ENCODE results near the gene MAPK9. TPM values are rescaled to one million over a fixed set of nuclear protein-coding genes. Genes with fewer than 3 reads are reported as not detected.

The MAPK9 gene
- total and polyA plus RNA-seq, 7 experiments from 2014 or later: 14.7 to 41.4 (median 30.4) TPM

DNA sequence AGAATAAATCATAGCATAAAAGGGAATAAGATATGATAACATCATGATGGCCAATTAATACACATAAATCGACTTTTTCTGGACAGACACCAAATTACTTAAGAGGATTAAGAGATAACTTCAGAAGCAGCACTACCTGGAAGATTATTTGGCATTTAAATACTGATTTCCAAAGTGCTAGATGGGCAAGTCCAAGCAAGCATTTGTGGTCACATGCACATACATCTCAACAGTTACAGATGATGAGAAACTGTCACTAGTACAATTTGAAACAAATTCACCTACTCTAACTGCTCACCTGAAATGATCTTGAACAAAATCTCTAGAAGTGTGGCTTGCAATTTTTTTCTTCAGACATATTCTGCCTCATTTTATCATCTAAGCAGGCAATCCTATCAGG is 56.0 kb downstream of the MAPK9 start:
- POLR2A ChIA-PET: no interaction called here
- H3K27me3 ChIP-seq (ENCODE audit: control insufficient read depth in 2 of 2, insufficient read depth in 2 of 2, low read length in 2 of 2): no peaks in the 10 kb centered on the region
- no peaks in the 10 kb centered on the region for H3K4me1 ChIP-seq (ENCODE audit: control insufficient read depth in 2 of 2, insufficient read depth in 2 of 2, low read length in 2 of 2)
- no peak overlapping the region for H3K27ac Mint-ChIP-seq
- no peak overlapping the region for H3K4me3 Mint-ChIP-seq
- H3K4me1 Mint-ChIP-seq: peaks cover 0 to 3% (median 0%) of the 10 kb centered on the region in 7 donors
- intact Hi-C loops (cut with micrococcal nuclease): no loop called here
- peaks cover 0 to 63% (median 11%) of the 10 kb centered on the region in 11 donors for H3K9me3 Mint-ChIP-seq
- ATAC-seq (no peak), DNase-seq (no peak)
- H3K36me3 Mint-ChIP-seq: peaks cover 24 to 96% (median 90%) of the 10 kb centered on the region in 5 donors
- CTCF ChIA-PET: no interaction called here
- no peak overlapping the region for H3K4me3 ChIP-seq (ENCODE audit: low read length)
- peaks cover 0 to 16% (median 0%) of the 10 kb centered on the region in 3 experiments for H3K9me3 ChIP-seq (ENCODE audit: control insufficient read depth in 2 of 3, low read length in 3 of 3)
- no peaks in the 10 kb centered on the region for H3K27me3 Mint-ChIP-seq
- peaks cover 7 to 71% (median 14%) of the 10 kb centered on the region in 3 experiments for H3K36me3 ChIP-seq (ENCODE audit: control insufficient read depth in 2 of 3, insufficient read depth in 3 of 3, low read length in 3 of 3)
- H3K27ac ChIP-seq (ENCODE audit: low read depth, low read length): no peak overlapping the region

DNA sequence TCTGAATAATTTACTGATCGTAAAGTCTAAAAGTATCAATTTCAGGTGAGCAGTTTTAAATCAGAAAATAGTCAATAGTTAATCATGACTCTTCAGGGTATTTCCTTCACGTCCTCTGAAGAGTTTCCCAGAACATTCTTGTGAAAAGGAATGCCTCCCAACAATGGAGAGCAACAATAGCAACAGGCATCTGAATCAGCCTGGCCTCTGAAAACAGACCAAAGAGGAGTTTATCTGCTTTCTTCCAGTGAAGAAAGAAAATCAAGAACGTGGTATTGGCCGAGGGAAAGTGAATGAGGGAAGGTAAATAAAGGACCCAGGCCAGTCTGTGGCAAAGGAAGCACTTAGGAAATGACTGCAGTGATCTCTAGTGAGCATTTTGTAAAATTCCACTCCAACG is 56.8 kb downstream of the MAPK9 start:
- Mint-ChIP-seq H3K27ac (no peak overlapping the region), H3K4me3 (peak overlapping the region in 1 of 10 donors; percentile 10), H3K9me3 (peaks cover 0 to 64% (median 11%) of the 10 kb centered on the region in 11 donors), H3K27me3 (no peaks in the 10 kb centered on the region), H3K4me1 (peaks cover 0 to 3% (median 0%) of the 10 kb centered on the region in 7 donors), H3K36me3 (peaks cover 19 to 96% (median 89%) of the 10 kb centered on the region in 5 donors)
- peaks cover 7 to 63% (median 11%) of the 10 kb centered on the region in 3 experiments for H3K36me3 ChIP-seq (ENCODE audit: control insufficient read depth in 2 of 3, insufficient read depth in 3 of 3, low read length in 3 of 3)
- peaks cover 0 to 18% (median 0%) of the 10 kb centered on the region in 3 experiments for H3K9me3 ChIP-seq (ENCODE audit: control insufficient read depth in 2 of 3, low read length in 3 of 3)
- ATAC-seq (no peak), DNase-seq (no peak)
- H3K4me1 ChIP-seq (ENCODE audit: control insufficient read depth in 2 of 2, insufficient read depth in 2 of 2, low read length in 2 of 2): no peaks in the 10 kb centered on the region
- H3K27ac ChIP-seq (ENCODE audit: low read depth, low read length): no peak overlapping the region
- CTCF ChIA-PET: no interaction called here
- POLR2A ChIA-PET: no interaction called here
- intact Hi-C loops (cut with micrococcal nuclease): no loop called here
- H3K4me3 ChIP-seq (ENCODE audit: low read length): no peak overlapping the region
- no peaks in the 10 kb centered on the region for H3K27me3 ChIP-seq (ENCODE audit: control insufficient read depth in 2 of 2, insufficient read depth in 2 of 2, low read length in 2 of 2)

DNA sequence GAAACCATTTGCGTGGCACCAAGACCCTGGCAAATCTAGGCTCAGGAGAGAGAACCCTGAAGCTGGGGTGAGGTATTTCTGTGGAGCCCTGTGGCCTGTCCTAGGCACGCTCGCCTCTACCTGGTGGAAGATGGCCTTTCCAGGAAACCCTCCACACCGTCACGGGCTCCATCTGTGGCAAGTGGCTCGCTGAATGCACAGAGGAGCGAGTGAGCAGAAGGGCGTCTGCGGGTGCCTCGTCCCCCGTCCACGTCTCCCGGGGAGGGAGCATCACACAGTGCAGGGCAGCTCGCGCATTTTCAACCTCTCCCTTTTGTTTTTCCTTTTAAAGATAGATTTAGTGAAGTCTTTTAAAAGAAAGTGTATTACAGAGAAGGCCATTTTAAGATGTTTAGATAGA is 57.6 kb downstream of the MAPK9 start:
- Mint-ChIP-seq H3K27ac (no peak overlapping the region), H3K4me1 (peaks cover 0 to 3% (median 0%) of the 10 kb centered on the region in 7 donors), H3K4me3 (no peak overlapping the region), H3K36me3 (peaks cover 21 to 95% (median 83%) of the 10 kb centered on the region in 5 donors), H3K27me3 (no peaks in the 10 kb centered on the region), H3K9me3 (peaks cover 0 to 66% (median 14%) of the 10 kb centered on the region in 11 donors)
- ChIA-PET CTCF (no interaction called here), POLR2A (no interaction called here)
- no peak for ATAC-seq
- H3K27ac ChIP-seq (ENCODE audit: low read depth, low read length): no peak overlapping the region
- H3K27me3 ChIP-seq (ENCODE audit: control insufficient read depth in 2 of 2, insufficient read depth in 2 of 2, low read length in 2 of 2): no peaks in the 10 kb centered on the region
- intact Hi-C loops (cut with micrococcal nuclease): no loop called here
- DNase-seq: no peak
- H3K4me1 ChIP-seq (ENCODE audit: control insufficient read depth in 2 of 2, insufficient read depth in 2 of 2, low read length in 2 of 2): no peaks in the 10 kb centered on the region
- peaks cover 0 to 26% (median 0%) of the 10 kb centered on the region in 3 experiments for H3K9me3 ChIP-seq (ENCODE audit: control insufficient read depth in 2 of 3, low read length in 3 of 3)
- no peak overlapping the region for H3K4me3 ChIP-seq (ENCODE audit: low read length)
- H3K36me3 ChIP-seq (ENCODE audit: control insufficient read depth in 2 of 3, insufficient read depth in 3 of 3, low read length in 3 of 3): peaks cover 7 to 55% (median 9%) of the 10 kb centered on the region in 3 experiments

DNA sequence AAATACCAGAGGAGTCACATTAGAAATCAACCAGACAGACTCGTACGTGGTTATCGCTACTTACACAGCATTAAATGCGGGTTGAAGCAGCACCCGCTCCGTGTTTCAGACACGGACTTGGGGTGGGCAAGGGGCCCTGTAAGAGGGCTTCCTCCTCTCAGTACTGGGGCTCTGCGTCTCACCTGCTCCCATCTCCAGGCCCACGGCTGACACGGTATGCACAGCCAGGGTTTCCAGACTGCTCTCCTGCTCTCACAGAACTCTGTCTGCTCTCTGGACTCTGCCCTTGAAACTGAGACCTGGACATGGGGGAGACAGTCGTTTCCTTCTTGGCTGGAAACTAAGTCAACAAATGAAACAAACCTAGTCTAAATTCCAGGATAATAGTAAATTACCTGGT is 58.2 kb downstream of the MAPK9 start:
- Histone ChIP-seq H3K27ac (ENCODE audit: low read depth, low read length) (no peak overlapping the region), H3K36me3 (ENCODE audit: control insufficient read depth in 2 of 3, insufficient read depth in 3 of 3, low read length in 3 of 3) (peaks cover 7 to 50% (median 9%) of the 10 kb centered on the region in 3 experiments), H3K9me3 (ENCODE audit: control insufficient read depth in 2 of 3, low read length in 3 of 3) (peaks cover 0 to 28% (median 0%) of the 10 kb centered on the region in 3 experiments), H3K27me3 (ENCODE audit: control insufficient read depth in 2 of 2, insufficient read depth in 2 of 2, low read length in 2 of 2) (no peaks in the 10 kb centered on the region), H3K4me3 (ENCODE audit: low read length) (no peak overlapping the region), H3K4me1 (ENCODE audit: control insufficient read depth in 2 of 2, insufficient read depth in 2 of 2, low read length in 2 of 2) (no peaks in the 10 kb centered on the region)
- DNase-seq (no peak), ATAC-seq (no peak)
- peaks cover 21 to 95% (median 79%) of the 10 kb centered on the region in 5 donors for H3K36me3 Mint-ChIP-seq
- no peaks in the 10 kb centered on the region for H3K27me3 Mint-ChIP-seq
- CTCF ChIA-PET: no interaction called here
- peaks cover 0 to 66% (median 14%) of the 10 kb centered on the region in 11 donors for H3K9me3 Mint-ChIP-seq
- intact Hi-C loops (cut with micrococcal nuclease): no loop called here
- H3K27ac Mint-ChIP-seq: no peak overlapping the region
- no peak overlapping the region for H3K4me3 Mint-ChIP-seq
- H3K4me1 Mint-ChIP-seq: peaks cover 0 to 3% (median 0%) of the 10 kb centered on the region in 7 donors
- POLR2A ChIA-PET: no interaction called here

- ATAC-seq: no peak
- Mint-ChIP-seq H3K4me1 (peaks cover 0 to 3% (median 0%) of the 10 kb centered on the region in 7 donors), H3K9me3 (peaks cover 12 to 80% (median 40%) of the 10 kb centered on the region in 11 donors), H3K4me3 (no peak overlapping the region), H3K27ac (no peak overlapping the region), H3K27me3 (no peaks in the 10 kb centered on the region), H3K36me3 (peaks cover 17 to 94% (median 71%) of the 10 kb centered on the region in 5 donors)
- Histone ChIP-seq H3K36me3 (ENCODE audit: control insufficient read depth in 2 of 3, insufficient read depth in 3 of 3, low read length in 3 of 3) (peaks cover 0 to 20% (median 0%) of the 10 kb centered on the region in 3 experiments), H3K4me3 (ENCODE audit: low read length) (no peak overlapping the region), H3K27ac (ENCODE audit: low read depth, low read length) (no peak overlapping the region), H3K4me1 (ENCODE audit: control insufficient read depth in 2 of 2, insufficient read depth in 2 of 2, low read length in 2 of 2) (no peaks in the 10 kb centered on the region), H3K9me3 (ENCODE audit: control insufficient read depth in 2 of 3, low read length in 3 of 3) (peaks cover 0 to 54% (median 0%) of the 10 kb centered on the region in 3 experiments), H3K27me3 (ENCODE audit: control insufficient read depth in 2 of 2, insufficient read depth in 2 of 2, low read length in 2 of 2) (no peaks in the 10 kb centered on the region)
- DNase-seq: no peak
- intact Hi-C loops (cut with micrococcal nuclease): no loop called here
- ChIA-PET CTCF (no interaction called here), POLR2A (no interaction called here)
Measured at GRCh38 chr5:180230017-180230416, 61.9 kb downstream of the MAPK9 start.

- DNase-seq: no peak
- Mint-ChIP-seq H3K27ac (no peak overlapping the region), H3K27me3 (peaks cover 0 to 3% (median 0%) of the 10 kb centered on the region in 5 donors), H3K36me3 (peaks cover 4 to 53% (median 34%) of the 10 kb centered on the region in 5 donors), H3K4me1 (no peaks in the 10 kb centered on the region), H3K9me3 (peaks cover 34 to 93% (median 56%) of the 10 kb centered on the region in 11 donors), H3K4me3 (no peak overlapping the region)
- ChIA-PET CTCF (no interaction called here), POLR2A (no interaction called here)
- no peak overlapping the region for H3K27ac ChIP-seq (ENCODE audit: low read depth, low read length)
- H3K36me3 ChIP-seq (ENCODE audit: control insufficient read depth in 2 of 3, insufficient read depth in 3 of 3, low read length in 3 of 3): no peaks in the 10 kb centered on the region
- H3K9me3 ChIP-seq (ENCODE audit: control insufficient read depth in 2 of 3, low read length in 3 of 3): peaks cover 0 to 58% (median 3%) of the 10 kb centered on the region in 3 experiments
- H3K27me3 ChIP-seq (ENCODE audit: control insufficient read depth in 2 of 2, insufficient read depth in 2 of 2, low read length in 2 of 2): no peaks in the 10 kb centered on the region
- ATAC-seq: no peak
- no peaks in the 10 kb centered on the region for H3K4me1 ChIP-seq (ENCODE audit: control insufficient read depth in 2 of 2, insufficient read depth in 2 of 2, low read length in 2 of 2)
- no peak overlapping the region for H3K4me3 ChIP-seq (ENCODE audit: low read length)
- intact Hi-C loops (cut with micrococcal nuclease): no loop called here
Measured at GRCh38 chr5:180222056-180222455, 69.8 kb downstream of the MAPK9 start.

DNA sequence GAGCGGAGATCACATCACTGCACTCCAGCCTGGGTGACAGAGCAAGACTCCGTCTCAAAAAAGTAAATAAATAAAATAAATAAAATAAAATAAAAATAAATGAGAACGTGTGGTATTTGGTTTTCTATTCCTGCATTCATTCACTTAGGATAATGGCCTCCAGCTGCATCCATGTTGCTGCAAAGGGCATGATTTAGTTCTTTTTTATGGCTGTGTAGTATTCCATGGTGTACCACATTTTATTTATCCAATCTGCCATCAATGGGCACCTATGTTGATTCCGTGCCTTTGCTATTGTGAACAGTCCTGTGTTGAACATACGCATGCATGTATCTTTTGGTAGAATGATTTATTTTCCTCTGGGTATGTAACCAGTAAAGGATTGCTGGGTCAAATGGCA is 74.1 kb downstream of the MAPK9 start:
- CTCF ChIA-PET: no interaction called here
- Mint-ChIP-seq H3K27ac (no peak overlapping the region), H3K4me1 (peaks cover 0 to 2% (median 0%) of the 10 kb centered on the region in 7 donors), H3K9me3 (peaks cover 23 to 77% (median 40%) of the 10 kb centered on the region in 11 donors), H3K36me3 (peaks cover 0 to 18% (median 4%) of the 10 kb centered on the region in 5 donors), H3K27me3 (peaks cover 0 to 11% (median 1%) of the 10 kb centered on the region in 5 donors), H3K4me3 (no peak overlapping the region)
- intact Hi-C loops (cut with micrococcal nuclease): no loop called here
- Histone ChIP-seq H3K36me3 (ENCODE audit: control insufficient read depth in 2 of 3, insufficient read depth in 3 of 3, low read length in 3 of 3) (no peaks in the 10 kb centered on the region), H3K9me3 (ENCODE audit: control insufficient read depth in 2 of 3, low read length in 3 of 3) (peaks cover 0 to 52% (median 0%) of the 10 kb centered on the region in 3 experiments), H3K27ac (ENCODE audit: low read depth, low read length) (no peak overlapping the region), H3K4me3 (ENCODE audit: low read length) (no peak overlapping the region), H3K27me3 (ENCODE audit: control insufficient read depth in 2 of 2, insufficient read depth in 2 of 2, low read length in 2 of 2) (no peaks in the 10 kb centered on the region), H3K4me1 (ENCODE audit: control insufficient read depth in 2 of 2, insufficient read depth in 2 of 2, low read length in 2 of 2) (no peaks in the 10 kb centered on the region)
- DNase-seq: no peak
- POLR2A ChIA-PET: no interaction called here
- ATAC-seq: no peak

Data from naive thymus-derived CD4-positive, alpha-beta T cell (primary cell).